OCI-LY7 (cell line): Measurements from ENCODE around the gene MOGAT2. TPM values are rescaled to one million over a fixed set of nuclear protein-coding genes. Genes with fewer than 3 reads are reported as not detected.

Experiments used
- BruUV-seq: library from RNA; stranded (reverse); fragments of 400-500 nt; replicated peaks from 2 replicates; lab custom pipeline; 2021; lab: Mats Ljungman, UMichigan
- CTCF ChIA-PET: fragments of 300-600 bp; sonication (Branson Sonifier 250); formaldehyde crosslinking; loops from one replicate; lab custom pipeline; 2022; ENCODE audit warnings: antibody characterized with exemption; ENCODE audit not compliant: unreplicated experiment; lab: Charles Lee
- POLR2A ChIA-PET: fragments of 300-600 bp; sonication (Branson Sonifier 250); formaldehyde crosslinking; loops from one replicate; lab custom pipeline; 2022; ENCODE audit warnings: antibody characterized with exemption; lab: Charles Lee
- DNase-seq: peaks from one replicate; pipeline ENCODE4 v3.0.0-alpha.2; 2015; ENCODE audit warnings: low spot score
- H2AFZ ChIP-seq: fragments of 200-600 bp; sonication (generic), shearing (Covaris generic); 2 replicates; pipeline ENCODE4 v1.6.1; 2014; ENCODE audit warnings: mild to moderate bottlenecking, antibody characterized with exemption, low read length, moderate library complexity
- H3K27ac ChIP-seq: fragments of 200-600 bp; sonication (generic); 2 replicates; pipeline ENCODE4 v1.5.1; 2014; ENCODE audit warnings: mixed run types, low read depth, mild to moderate bottlenecking, moderate library complexity, low read length, inconsistent platforms; ENCODE audit not compliant: poor library complexity, severe bottlenecking
- H3K36me3 ChIP-seq: fragments of 200-600 bp; sonication (generic); 2 replicates; pipeline ENCODE4 v1.6.1; 2014; ENCODE audit warnings: mild to moderate bottlenecking, antibody characterized with exemption, low read length, moderate library complexity, mixed read lengths; ENCODE audit not compliant: insufficient read depth
- H3K4me1 ChIP-seq: fragments of 200-600 bp; sonication (generic); 2 replicates; pipeline ENCODE4 v1.5.1; 2014; ENCODE audit warnings: mild to moderate bottlenecking, low read length; ENCODE audit not compliant: insufficient read depth, poor library complexity, severe bottlenecking
- H3K4me2 ChIP-seq: fragments of 200-600 bp; sonication (generic); 2 replicates; pipeline ENCODE4 v1.6.1; 2014; ENCODE audit warnings: mild to moderate bottlenecking, low read length
- H3K4me3 ChIP-seq: fragments of 200-600 bp; sonication (generic); 2 replicates; pipeline ENCODE4 v1.5.1; 2014; ENCODE audit warnings: mild to moderate bottlenecking, low read depth, low read length; ENCODE audit not compliant: poor library complexity, severe bottlenecking
- H3K79me2 ChIP-seq: fragments of 200-600 bp; sonication (generic); 2 replicates; pipeline ENCODE4 v1.6.1; 2016; ENCODE audit warnings: low read depth, mild to moderate bottlenecking, low read length, moderate library complexity, mixed read lengths; ENCODE audit not compliant: insufficient read depth
- H3K9me2 ChIP-seq: fragments of 200-600 bp; sonication (generic); 2 replicates; pipeline ENCODE4 v1.6.1; 2016; ENCODE audit warnings: mild to moderate bottlenecking, low read length, mixed read lengths; ENCODE audit not compliant: insufficient read depth
- H3K9me3 ChIP-seq: fragments of 200-600 bp; sonication (generic); 2 replicates; pipeline ENCODE4 v1.6.1; 2014; ENCODE audit warnings: mild to moderate bottlenecking, mixed run types, low read length, mixed read lengths
- H4K20me1 ChIP-seq: fragments of 200-600 bp; sonication (generic); 2 replicates; pipeline ENCODE4 v1.6.1; 2014; ENCODE audit warnings: mild to moderate bottlenecking, antibody characterized with exemption, low read length, moderate library complexity, mixed read lengths; ENCODE audit not compliant: insufficient read depth
- CTCF ChIP-seq: fragments of 200-600 bp; sonication (generic); conservative IDR thresholded peaks from 2 replicates; pipeline ENCODE4 v1.5.1; 2014; ENCODE audit warnings: mild to moderate bottlenecking, antibody characterized with exemption, low read length, moderate library complexity, mixed read lengths
- EZH2phosphoT487 ChIP-seq: fragments of 200-600 bp; sonication (generic); IDR thresholded peaks from 2 replicates; pipeline ENCODE4 v1.6.1; 2018; ENCODE audit warnings: low read depth, borderline replicate concordance, mild to moderate bottlenecking, mixed run types, antibody characterized with exemption, low read length, moderate library complexity, mixed read lengths
- intact Hi-C: fragments of 100-400 bp; cut with micrococcal nuclease; formaldehyde crosslinking; loops from one replicate; pipeline ENCODE4 v1.10.0; 2022; ENCODE audit not compliant: unreplicated experiment
- total RNA-seq, 2 experiments: library from RNA; depleted of rRNA in 1 of 2; stranded (reverse); fragments of >200 nt in 1 of 2; shearing (Covaris generic) in 1 of 2; gene quantifications; 2 replicates each; pipeline ENCODE4 v1.2.3, GENCODE V29; 2014 to 2022

The MOGAT2 gene
- total RNA-seq, 2 experiments from 2014 or later: not detected

GRCh38 chr11:75763846-75764245 lies 46.2 kb downstream of the MOGAT2 start:
- CTCF ChIA-PET: no interaction called here
- Histone ChIP-seq H3K9me3 (no peaks in the 10 kb centered on the region), H3K27ac (no peak overlapping the region), H3K4me1 (peaks cover 12% of the 10 kb centered on the region), H3K4me2 (no peak overlapping the region), H4K20me1 (no peaks in the 10 kb centered on the region), H3K79me2 (no peaks in the 10 kb centered on the region), H3K4me3 (no peak overlapping the region), H3K9me2 (no peaks in the 10 kb centered on the region), H3K36me3 (no peaks in the 10 kb centered on the region), H2AFZ (no peak overlapping the region)
- no peak for DNase-seq
- BruUV-seq: no TSS peak
- POLR2A ChIA-PET: no interaction called here
- intact Hi-C loops: no loop called here
- no peak for TF ChIP-seq CTCF
- TF ChIP-seq EZH2phosphoT487: no peak

DNA sequence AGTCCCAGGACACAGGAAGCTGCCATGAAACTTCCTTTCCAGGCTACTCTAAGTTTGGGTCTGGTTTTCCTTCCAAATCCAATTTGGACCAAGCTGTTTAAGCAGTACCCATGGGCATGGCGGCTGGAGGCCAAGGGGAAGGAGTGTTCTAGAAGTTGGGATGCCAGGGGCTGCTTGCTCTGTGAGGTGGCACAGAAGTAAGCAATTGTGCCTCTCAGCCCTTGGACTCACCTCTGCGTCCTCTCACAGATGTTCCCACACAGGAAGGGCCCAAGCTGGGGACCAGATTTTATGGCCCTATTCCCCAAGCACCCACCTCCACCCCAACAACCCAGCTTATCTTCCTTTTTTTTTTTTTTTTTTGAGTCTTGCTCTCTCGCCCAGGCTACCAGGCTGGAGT lies 47.5 kb downstream of the MOGAT2 start:
- no peaks in the 10 kb centered on the region for H3K9me2 ChIP-seq
- H4K20me1 ChIP-seq: no peaks in the 10 kb centered on the region
- no peaks in the 10 kb centered on the region for H3K9me3 ChIP-seq
- ChIA-PET CTCF (no interaction called here), POLR2A (interaction anchor here (0.6 to 1.1 kb wide), 3 partner anchors 24 to 619 kb away, joined by 3 to 6 read pairs (median 5); no protein-coding TSS in a partner anchor)
- H3K4me1 ChIP-seq: peaks cover 25% of the 10 kb centered on the region
- H3K4me2 ChIP-seq: no peak overlapping the region
- intact Hi-C loops: loop anchor here (5.0 kb wide), 1 partner anchor 168 kb away; no protein-coding TSS in a partner anchor
- H2AFZ ChIP-seq: no peak overlapping the region
- TF ChIP-seq EZH2phosphoT487: no peak
- TF ChIP-seq CTCF: no peak
- H3K36me3 ChIP-seq: no peaks in the 10 kb centered on the region
- H3K4me3 ChIP-seq: no peak overlapping the region
- DNase-seq: no peak
- BruUV-seq: no TSS peak
- H3K79me2 ChIP-seq: no peaks in the 10 kb centered on the region; the same call in 1 of the 2 replicates
- no peak overlapping the region for H3K27ac ChIP-seq

- no peak for TF ChIP-seq CTCF
- no peak for TF ChIP-seq EZH2phosphoT487
- no peaks in the 10 kb centered on the region for H3K9me3 ChIP-seq
- H3K79me2 ChIP-seq: no peaks in the 10 kb centered on the region; the same call in 1 of the 2 replicates
- H3K4me2 ChIP-seq: no peak overlapping the region
- ChIA-PET POLR2A (interaction anchor here (0.6 kb wide), 1 partner anchor 697 kb away, joined by 4 read pairs; no protein-coding TSS in a partner anchor), CTCF (no interaction called here)
- H3K27ac ChIP-seq: no peak overlapping the region
- H3K4me3 ChIP-seq: no peak overlapping the region
- DNase-seq: no peak
- no TSS peak for BruUV-seq
- H3K36me3 ChIP-seq: no peaks in the 10 kb centered on the region
- H2AFZ ChIP-seq: no peak overlapping the region
- intact Hi-C loops: loop anchor here (5.0 kb wide), 1 partner anchor 169 kb away; no protein-coding TSS in a partner anchor
- H3K9me2 ChIP-seq: no peaks in the 10 kb centered on the region
- no peaks in the 10 kb centered on the region for H4K20me1 ChIP-seq
- peaks cover 40% of the 10 kb centered on the region for H3K4me1 ChIP-seq
Observed at GRCh38 chr11:75766443-75767227, 49.0 kb downstream of the MOGAT2 start.
